ENCODE results near the gene DNAJC27.

DNAJC27 gene

DNA sequence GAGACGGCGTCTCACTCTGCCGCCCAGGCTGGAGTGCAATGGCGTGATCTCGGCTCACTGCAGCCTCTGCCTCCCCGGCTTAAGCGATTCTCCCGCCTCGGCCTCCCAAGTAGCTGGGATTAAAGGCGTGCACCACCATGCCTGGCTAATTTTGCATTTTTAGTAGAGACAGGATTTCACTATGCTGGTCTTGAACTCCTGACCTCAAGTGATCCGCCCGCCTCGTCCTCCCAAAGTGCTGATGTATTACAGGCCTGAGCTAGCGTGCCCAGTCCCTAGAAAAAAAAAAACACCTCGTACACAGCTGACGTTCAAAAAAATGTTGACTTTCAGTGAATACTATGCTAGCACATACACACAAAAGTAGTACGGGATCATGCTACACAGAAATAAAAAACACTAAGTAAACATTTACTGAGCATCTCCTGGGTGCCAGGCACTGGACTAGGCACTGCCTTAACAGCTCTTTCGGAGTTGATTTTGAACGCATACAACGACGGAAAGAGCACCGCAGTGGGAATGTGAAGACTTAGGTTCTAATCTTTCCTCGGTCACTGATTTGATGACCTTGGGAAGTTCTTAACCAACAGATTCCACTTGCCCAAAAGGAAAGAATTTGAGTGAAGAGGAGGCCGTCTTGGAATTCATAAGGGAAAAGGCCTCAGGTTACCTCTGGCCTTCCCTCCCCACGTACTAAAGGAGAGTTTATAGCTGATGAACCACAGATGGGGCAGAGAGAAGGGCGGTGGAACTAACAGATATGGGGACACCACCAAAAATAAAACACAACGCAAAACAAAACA lies 1.1 kb downstream of the DNAJC27 start:
- DNase-seq: no peak

DNA sequence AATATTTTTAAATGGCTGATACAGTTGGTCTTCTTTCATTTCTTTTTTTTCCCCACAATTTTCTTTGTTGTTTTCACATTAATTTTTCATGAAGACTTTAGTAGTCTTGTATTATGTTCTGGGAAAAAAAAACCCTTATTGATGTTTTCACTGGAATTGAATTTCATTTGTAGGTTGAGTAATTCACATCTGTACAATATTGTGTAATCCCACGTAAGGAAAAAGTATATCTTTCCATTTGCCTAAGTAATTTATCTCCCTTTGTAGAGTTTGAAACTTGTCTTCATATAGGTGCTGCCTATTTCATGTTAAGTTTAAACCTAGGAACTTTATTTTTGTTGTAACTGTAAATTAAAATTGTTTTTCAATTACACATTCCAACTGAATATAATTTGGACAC lies 2.0 kb downstream of the DNAJC27 start:
- DNase-seq: no peak

DNA sequence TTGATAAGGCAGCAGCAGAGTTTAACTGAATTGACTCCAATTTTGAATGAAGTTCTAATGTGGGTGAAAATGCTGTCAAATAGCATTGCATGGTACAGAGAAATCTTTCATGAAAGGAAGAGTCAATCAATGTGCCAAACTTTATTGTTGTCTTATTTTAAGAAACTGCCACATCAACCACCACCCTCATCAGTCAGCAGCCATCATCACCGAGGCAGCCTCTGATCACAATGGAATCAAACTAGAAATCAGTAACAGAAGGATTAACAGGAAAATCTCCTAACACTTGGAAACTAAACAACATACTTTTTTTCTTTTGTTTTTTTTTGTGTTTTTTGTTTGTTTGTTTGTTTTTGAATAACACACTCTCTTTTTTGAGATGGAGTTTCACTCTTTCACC lies 9.9 kb downstream of the DNAJC27 start:
- DNase-seq: no peak

DNA sequence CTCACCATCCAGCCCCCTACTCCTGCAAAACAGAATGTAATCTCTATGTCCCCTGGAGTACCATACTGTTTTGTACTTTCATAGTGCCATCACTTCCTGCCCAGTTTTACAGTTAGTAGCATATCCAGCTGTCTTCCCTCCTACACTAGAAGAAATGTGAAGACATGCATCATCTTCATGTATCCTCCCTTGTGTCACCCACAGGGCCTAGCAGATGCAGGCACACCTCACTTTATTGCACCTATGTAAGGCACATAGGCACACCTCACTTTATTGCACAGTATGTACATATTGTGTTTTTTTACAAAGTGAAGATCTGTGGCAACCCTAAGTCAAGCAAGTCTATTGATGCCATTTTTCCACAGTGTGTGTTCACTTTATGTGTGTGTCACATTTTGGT lies 12.0 kb downstream of the DNAJC27 start:
- no peak for DNase-seq

DNA sequence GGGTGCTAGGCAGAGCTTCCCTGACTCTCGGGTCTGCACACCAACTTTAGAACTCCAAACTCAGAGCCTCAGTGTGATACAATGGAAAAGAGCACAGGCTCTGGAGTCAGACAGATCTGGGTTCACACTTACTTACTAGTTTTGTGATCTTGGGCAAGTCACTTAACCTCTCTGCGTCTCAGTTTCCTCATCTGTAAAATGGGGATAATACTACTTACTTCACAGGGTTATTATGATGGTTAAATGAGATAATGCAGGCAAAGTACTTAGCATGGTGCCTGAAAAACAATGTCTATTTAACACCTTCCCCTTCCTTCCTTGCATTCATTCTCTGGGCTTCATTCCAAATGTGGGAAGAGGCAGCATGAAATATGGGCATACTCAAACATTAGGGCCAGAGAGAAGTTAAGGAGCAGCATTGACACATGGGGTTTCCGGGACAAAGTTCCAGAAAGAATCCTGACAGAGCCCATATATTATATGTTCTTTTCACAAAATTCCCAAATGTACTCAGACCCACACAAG lies 13.3 kb downstream of the DNAJC27 start:
- DNase-seq: no peak

DNA sequence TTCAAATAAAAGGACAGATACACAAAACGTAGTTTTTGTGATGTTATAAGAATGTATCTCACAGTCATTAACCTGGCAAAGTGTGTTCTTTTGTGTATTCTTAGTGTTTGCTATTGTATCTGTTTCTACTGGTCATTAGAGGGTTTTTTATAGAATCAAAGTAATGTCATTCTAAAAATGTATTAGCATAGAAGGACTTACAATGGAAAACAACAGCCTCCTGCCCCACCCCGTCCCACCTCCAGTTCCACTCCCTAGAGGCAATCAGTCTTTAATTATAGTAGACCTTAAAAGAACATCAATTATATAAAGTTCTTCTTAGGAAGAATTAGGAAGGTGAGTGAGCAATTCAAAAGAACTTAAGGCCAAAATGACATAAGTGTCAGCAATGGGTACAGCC lies 13.8 kb downstream of the DNAJC27 start:
- no peak for DNase-seq

DNA sequence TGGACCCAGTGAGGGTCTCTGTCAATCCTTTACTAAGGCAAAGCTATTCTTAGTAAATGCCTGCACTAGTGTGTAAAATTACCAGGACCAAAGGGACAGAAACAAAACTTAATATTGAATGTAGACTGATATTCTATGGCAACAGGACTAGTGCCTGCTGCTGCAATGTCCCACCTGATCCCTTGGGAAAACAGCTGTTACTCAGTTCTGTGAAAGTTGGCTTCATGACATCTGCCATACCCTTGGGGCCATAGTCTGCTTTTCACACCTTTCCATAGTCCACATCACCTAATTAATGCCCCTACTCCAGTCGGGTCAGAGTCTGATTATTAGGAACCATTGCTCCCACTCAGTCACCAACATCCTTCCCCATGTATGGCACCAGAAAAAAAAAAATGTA lies 14.5 kb downstream of the DNAJC27 start:
- no peak for DNase-seq

DNA sequence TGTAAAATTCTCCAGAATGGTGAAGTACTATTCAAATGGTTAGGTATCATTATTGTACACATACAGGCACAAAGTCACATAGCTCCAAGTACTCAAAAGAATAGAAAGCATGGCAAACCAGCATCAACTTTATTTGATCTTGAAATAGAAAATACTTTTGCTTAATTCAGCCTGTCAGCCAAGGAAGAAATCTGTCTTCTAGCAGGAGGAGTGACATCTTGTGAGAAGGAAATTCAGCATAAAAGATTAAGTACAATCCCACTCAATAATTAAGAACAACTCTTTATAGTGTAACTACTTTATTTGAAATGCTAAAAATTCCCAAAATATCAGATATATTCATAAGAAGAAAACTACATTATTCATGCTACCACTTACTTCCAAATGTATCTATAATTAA lies 15.8 kb downstream of the DNAJC27 start:
- no peak for DNase-seq

DNA sequence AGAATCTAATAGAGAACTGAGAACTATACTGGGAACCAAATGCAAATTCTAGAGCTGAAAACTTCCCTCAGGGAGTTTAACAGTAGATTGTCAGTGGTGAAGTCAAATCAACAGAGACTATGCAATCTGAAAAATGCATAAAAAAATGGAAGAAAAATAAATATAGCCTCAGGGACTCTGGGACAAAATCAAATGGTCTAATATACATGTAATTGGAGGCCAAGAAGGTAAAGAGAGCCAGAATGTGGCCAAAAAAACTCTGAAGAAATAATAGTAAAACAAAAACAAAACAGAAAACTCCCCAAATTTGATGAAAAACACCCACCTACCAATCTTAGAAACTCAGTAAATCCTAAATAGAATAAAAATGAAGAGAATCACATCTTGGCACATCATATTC lies 16.5 kb downstream of the DNAJC27 start:
- DNase-seq: no peak

DNA sequence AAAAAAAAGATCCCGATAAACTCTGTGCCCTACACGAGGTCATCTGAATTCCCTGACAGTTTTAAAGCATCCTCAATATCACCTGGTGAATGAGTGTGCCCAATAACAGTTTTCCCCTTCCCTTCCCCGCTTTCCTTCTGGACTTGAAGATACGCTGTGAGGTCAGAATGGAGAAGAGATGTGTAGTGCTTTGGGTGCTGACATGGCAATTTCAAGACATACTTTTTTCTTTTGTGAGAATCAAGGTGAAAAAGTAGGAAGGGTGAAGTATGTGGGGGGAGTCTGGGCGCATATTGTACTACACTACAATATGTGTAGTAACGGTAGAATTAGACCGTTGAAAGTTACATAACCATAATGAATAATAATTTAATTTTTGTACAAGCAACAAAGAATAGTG lies 21.7 kb downstream of the DNAJC27 start:
- DNase-seq: no peak

DNA sequence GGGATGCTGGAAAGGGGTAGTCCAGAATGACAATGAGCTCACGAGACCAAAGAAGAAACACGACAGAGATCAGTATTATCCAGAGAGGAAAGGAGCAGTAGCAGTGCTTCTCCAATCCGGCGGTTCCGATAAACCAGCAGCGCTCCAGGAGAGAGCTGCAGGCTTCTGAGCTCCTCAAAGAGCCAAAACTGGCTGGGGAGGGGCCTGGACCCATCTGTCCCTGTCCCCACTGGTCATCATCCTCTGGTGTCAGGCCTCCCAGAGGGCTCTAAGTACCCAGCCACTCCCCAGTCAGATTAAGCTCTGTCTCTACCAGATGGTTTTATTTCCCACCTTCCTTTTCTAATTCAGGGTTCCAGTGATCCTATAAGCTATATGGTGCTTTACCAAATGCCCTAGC lies 23.2 kb downstream of the DNAJC27 start:
- DNase-seq: no peak

DNA sequence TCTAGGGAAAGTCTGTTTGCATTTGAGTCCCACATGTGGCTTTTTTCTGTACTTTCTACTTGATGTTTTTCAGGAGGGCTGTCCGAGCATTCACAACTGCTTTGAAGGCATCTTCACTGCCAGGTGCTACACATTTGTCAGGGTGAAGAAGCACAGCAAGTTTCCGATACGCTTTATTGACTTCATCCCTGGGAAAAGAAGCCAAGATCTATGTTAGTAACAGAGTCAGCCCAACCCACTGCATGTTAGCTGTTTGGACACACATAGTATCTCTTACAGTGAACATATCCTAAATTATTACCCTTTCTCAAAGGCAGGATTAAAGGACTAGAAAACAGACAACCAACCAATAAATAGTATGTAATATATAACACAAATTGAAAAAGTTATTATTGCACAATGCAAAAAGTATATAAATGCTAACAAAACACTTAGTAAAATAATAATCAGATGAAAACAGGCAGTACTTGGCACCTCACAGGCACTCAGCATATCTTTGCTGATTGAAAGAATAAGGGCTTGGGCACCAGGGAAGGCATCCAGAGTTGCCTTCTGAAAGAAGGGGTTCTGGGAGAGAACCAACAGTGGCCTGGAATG lies 24.1 kb downstream of the DNAJC27 start:
- no peak for DNase-seq

DNA sequence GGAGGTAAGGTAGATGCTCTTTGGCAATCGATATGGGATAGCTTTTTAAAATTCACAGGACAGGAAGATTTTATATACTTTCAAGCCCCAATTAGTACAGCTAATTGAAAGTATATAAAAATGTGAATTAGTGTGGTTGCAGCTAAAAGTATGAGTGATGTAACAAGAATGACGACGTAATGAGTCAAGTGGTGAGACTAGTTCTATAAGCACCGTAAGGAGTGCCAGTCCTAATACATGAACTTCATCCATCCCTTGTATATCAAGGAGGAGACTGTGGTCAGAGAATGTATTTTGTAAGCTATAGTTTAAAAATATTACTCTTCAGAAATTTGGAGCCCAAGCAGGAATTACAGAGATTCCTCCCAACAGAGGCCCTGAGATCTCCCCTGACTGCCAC lies 25.8 kb downstream of the DNAJC27 start:
- DNase-seq: no peak

DNA sequence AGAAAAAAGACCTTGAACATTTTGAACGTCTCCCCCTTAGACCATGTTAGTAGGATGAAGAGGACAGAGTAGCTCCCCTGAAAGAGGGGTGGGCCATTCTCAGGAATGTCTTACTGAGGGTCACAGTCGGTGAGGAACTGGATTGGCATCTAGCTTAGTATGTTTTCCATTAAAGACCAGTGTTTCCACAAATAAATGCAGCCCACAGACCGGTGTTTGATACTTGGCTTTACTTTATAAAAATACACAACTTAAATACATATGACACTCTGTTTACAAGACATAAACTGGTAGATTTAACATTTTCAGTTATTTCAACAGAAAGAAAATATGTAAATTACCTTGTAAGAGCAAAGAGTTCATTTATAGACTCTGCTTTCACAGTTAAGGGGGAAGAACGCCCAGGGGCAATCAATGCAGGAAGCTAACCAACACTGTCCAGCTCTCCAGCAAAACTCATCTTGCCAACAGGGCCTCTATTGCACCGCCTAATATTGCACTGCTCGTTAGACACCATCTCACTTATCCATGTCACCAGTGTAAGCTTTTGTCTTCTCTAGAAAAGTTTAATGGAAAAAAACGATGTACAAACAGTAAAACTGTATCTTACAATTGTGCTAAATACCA lies 28.2 kb downstream of the DNAJC27 start:
- DNase-seq: no peak

DNA sequence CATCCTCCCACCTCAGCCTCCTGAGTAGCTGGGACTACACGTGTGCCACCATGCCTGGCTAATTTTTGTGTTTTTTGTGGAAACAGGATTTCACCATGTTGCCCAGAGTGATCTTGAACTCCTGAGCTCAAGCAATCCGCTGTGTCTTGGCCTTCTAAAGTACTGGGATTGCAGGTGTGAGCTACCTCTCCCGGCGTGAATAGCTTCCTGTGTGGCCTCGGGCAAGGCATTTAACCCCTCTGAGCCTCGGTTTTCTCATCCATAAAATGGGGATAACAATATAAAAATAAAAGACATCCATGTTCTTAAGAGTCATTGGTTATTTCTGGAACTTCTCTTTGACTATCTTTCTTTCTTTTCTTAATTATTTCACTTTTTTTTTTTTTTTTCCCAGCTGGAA lies 32.4 kb downstream of the DNAJC27 start:
- no peak for DNase-seq

DNA sequence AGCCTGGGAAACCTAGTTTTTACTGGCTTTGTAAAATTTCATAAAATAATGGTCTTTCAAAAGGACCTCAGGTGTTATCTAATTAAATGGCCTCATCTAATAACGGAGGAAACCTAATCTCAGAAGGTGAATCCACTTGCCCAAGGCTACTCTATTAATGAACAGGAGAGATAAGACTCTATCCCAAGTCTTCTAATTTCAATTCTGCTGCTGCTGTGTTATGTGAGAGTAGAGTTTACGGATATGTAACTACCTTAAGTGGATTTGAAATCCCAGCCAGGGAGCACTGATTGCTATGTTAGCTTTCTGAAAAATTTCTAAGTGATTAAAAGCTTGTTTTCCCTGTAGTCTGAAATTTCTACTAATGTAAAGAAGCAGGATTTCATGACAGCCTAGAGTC lies 34.5 kb downstream of the DNAJC27 start:
- no peak for DNase-seq

DNA sequence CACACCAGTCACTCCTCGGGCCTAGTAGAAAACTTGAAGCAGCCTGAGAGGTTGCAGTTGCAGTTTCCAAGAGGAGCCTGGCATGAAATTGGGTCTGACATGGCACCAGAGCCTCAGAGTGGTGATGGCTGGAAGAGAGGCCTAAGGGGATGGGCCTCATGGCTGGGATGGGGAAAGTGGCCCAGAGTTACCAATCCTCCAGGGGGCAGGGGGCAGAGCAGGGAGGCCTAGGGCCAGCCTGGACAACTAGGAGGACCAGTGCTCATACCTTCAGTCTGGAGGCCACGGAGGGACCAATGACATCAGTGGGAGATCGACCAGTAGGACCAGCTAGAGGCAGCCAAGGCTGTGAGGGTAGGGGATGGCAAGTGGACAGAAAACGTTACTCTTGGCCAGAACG lies 36.6 kb downstream of the DNAJC27 start:
- no peak for DNase-seq

DNA sequence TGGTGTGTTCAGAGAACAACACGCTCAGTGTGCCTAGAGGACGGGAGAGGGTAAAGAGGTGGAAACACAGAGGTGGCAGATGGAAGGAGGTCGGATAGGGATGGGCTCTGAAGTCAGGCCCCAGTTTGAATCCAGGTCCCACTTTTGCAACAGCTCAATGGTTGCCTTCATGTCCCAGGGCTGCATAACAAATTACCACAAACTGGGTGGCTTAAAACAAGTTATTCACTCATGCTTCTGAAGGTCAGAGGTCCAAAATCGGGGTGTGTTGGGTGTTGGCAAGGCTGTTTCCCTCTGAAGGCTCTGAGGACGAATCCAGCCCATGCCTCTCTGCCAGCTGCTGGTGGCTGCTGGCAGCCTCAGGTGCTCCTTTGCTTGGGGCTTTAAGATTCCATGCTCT lies 39.0 kb downstream of the DNAJC27 start:
- DNase-seq: no peak

DNA sequence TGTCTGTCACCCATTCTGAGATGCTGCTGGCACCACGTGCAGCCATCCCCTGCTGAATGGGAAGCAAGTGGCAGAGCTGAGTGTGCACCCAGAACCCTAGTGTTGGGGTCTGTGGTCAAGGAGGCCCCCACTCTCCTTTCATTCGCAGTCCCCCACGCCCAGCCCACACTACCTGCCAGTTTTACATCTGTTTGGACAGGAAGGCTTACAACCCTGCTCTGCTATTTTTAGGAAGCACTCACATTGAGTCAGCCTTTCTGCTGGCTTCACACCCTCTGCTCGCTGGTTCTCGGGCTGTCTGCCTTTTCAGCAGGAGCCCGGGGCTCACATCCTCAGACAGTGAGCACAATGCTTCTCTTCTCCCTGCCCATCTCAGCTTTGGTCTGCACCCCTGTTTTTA lies 41.0 kb downstream of the DNAJC27 start:
- DNase-seq: no peak

DNA sequence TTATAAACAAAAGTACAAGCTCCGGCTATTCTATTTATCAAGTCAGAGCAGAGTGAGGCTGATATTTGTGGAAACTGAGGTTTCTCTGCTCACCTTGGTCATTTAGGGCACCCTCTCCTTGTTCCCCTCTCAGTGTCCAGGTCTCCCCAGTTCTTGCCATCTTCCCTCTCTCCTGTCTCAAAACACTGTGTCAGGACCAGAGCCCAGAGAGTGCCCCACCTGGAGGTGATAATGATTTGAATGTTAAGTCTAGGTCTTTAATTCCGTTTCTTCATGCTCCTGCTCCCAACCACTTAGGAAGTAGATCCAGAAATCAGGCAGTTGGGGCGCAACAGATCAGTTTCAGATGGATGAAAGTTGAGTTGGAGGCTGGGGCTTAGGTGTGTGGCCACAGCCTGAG lies 42.5 kb downstream of the DNAJC27 start:
- no peak for DNase-seq

DNA sequence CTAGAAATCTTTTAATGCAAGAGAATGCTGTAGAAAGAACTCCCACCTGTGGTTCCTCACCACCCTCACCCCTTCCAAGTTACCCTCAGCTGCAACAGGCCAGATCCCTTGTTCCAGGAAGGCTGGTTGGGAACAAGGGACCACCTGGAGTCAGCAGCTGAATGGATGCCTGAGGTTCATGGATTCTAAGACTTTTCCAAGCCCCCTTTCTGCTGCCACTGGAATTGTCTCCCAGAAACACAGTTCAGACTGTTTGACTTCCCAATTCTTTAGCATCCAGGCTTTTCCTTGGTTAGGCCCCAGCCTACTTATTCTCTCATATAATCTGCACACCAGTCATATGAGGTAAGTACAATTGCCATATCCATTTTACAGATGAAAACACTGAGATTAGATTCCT lies 43.7 kb downstream of the DNAJC27 start:
- DNase-seq: no peak

DNA sequence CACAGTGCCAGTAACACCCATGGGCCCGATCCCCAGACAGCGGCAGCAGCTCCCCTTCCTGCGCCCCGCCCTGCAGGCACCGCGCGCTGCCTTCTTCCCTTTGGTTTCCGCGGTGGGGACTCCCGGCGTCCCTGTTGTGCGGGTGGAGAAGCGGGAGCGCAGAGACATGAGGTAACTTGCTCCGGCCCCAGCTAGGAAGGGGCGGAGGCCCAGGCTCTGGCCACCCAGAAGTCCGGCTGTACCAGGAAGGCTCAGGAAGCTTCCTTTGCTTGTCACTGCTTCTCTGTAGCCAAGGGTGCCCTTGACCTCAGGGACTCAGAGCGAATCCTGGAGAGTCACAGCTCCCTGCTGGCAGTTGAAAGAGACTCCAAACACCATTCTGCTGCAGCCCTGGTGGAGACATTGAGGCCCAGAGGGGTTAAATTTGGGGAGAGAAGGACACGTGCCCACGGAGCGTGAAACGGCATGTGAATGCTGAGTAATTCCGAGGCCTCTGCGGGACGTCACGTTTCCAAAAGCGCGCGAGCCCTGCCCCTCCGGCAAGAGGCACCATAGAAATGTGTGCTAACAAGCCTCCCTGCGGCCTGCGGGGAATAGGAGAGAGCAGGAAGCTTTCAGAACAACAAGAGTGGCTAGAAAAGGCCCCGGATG lies 45.0 kb downstream of the DNAJC27 start:
- DNase-seq: no peak

DNA sequence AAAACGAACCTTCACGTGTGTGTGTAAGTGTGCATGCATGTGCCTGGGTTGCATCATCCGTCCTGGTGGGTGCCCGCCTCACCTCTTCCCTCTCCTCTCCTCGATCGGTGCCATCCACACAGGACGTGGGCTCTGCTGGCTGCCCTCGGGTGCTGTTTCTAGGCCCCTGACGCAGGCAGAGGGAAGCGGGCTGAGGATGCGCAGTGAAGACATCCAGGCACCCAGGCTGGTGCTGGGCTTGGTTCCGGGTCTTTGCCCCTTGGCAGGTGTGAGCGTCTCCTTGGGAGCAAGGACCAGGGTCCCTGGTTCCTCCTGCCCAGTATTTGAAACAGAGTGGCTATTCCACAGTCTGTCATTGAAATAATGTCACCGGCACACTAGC lies 45.5 kb downstream of the DNAJC27 start:
- DNase-seq: no peak

DNA sequence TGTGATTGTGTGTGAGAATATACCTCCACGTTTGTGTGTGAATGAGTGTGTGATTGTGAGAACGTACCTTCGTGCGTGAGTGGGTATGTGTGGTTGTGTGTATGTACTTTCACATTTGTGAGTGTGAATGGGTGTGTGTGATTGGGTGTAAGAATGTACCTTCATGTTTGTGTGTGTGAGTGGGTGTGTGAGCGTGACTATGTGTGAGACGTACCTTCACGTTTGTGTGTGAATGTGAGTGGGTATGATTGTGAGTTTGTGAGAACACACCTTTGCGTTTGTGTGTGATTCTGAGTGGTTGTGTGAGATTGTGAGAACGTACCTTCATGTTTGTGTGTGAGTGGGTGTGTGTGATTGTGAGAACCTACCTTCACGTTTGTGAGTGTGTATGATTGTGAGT lies 45.9 kb downstream of the DNAJC27 start:
- no peak for DNase-seq

All from activated gamma-delta T cell treated with Interleukin-2 at 50 U/mL for 16 hours (primary cell).